Colonic mucosa (tissue), 4 donors: ENCODE measurements around the gene IFT74. TPM values are rescaled to one million over a fixed set of nuclear protein-coding genes. Genes with fewer than 3 reads are reported as not detected.

Source experiments
- DNase-seq: peaks from one replicate; pipeline ENCODE4 v3.0.0-alpha.2; 2020
- H3K27ac ChIP-seq: fragments of 200-600 bp; one replicate; pipeline ENCODE4 v1.8.0; 2021
- H3K27me3 ChIP-seq: fragments of 200-600 bp; one replicate; pipeline ENCODE4 v1.8.0; 2021
- H3K36me3 ChIP-seq: fragments of 200-600 bp; one replicate; pipeline ENCODE4 v1.8.0; 2021
- H3K4me1 ChIP-seq: fragments of 200-600 bp; one replicate; pipeline ENCODE4 v1.8.0; 2021; ENCODE audit warnings: mild to moderate bottlenecking
- H3K4me3 ChIP-seq: fragments of 200-600 bp; one replicate; pipeline ENCODE4 v1.8.0; 2021
- H3K9ac ChIP-seq, 2 donors: one replicate each; pipeline ENCODE4 v1.7.0; 2013; ENCODE audit warnings: control low read depth in 2 of 2, low read depth in 2 of 2, low read length in 2 of 2
- H3K9me3 ChIP-seq: fragments of 200-600 bp; one replicate; pipeline ENCODE4 v1.8.0; 2021
- CTCF ChIP-seq: fragments of 200-600 bp; IDR thresholded peaks from one replicate; pipeline ENCODE4 v1.8.0; 2022; ENCODE audit warnings: antibody characterized with exemption, mild to moderate bottlenecking
- intact Hi-C: fragments of 100-400 bp; cut with DNase I; formaldehyde crosslinking; loops from one replicate; pipeline ENCODE4 v1.14.1; 2022
- total RNA-seq, 2 donors: library from RNA; stranded (reverse); fragmentation: NEBNext Ultra II Directional in 1 of 2; extraction: Animal tissue kit (Norgen Biotek cat#: 25700) in 1 of 2; gene quantifications; one replicate each; pipeline ENCODE4 v1.2.1, GENCODE V29; 2021
- donor health status: healthy.
- donor health status: DM: no; HTN: no; CAD: no.
- donor health status: DM: no; HTN: no; CAD: no.

The IFT74 gene
- total RNA-seq, 2 donors from 2014 or later: 12.3 to 14.8 TPM

DNA sequence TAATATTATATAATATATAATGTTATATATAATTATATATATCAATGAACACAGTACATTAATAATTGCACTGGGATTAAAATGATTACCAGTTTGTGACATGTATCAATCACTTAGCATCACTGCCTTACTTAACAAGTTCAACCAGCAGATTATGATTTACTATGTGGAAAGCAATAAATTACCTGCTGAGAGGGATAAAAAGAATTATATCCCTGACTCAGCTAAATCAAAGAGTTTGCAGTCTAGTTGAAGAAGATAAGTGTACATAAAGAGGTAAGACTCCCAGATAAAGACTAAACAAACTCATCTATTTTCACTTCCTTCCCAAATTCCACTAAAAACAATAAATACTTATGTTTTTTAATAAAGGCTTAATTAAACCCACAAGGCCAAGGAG is 20.4 kb upstream of the IFT74 start:
- no peak for TF ChIP-seq CTCF
- no peak for DNase-seq
- Histone ChIP-seq H3K4me1 (no peaks in the 10 kb centered on the region), H3K9me3 (no peaks in the 10 kb centered on the region), H3K9ac (no peak overlapping the region), H3K27ac (no peak overlapping the region), H3K4me3 (no peak overlapping the region), H3K36me3 (no peaks in the 10 kb centered on the region), H3K27me3 (no peaks in the 10 kb centered on the region)
- intact Hi-C loops: no loop called here

- no peak for TF ChIP-seq CTCF
- Histone ChIP-seq H3K4me3 (no peak overlapping the region), H3K36me3 (no peaks in the 10 kb centered on the region), H3K9ac (no peak overlapping the region), H3K4me1 (no peaks in the 10 kb centered on the region), H3K9me3 (no peaks in the 10 kb centered on the region), H3K27me3 (no peaks in the 10 kb centered on the region), H3K27ac (no peak overlapping the region)
- intact Hi-C loops: no loop called here
- no peak for DNase-seq
These were observed 18.3 kb upstream of the IFT74 start for GRCh38 chr9:26937816-26938371.

GRCh38 chr9:26939955-26940711 is 16.1 kb upstream of the IFT74 start:
- intact Hi-C loops: no loop called here
- Histone ChIP-seq H3K4me3 (no peak overlapping the region), H3K4me1 (peaks cover under 1% of the 10 kb centered on the region), H3K9me3 (no peaks in the 10 kb centered on the region), H3K27me3 (no peaks in the 10 kb centered on the region), H3K27ac (no peak overlapping the region), H3K36me3 (no peaks in the 10 kb centered on the region), H3K9ac (no peak overlapping the region)
- no peak for DNase-seq
- TF ChIP-seq CTCF: no peak

- no peaks in the 10 kb centered on the region for H3K27me3 ChIP-seq
- intact Hi-C loops: no loop called here
- no peak overlapping the region for H3K27ac ChIP-seq
- no peak for DNase-seq
- H3K9me3 ChIP-seq: no peaks in the 10 kb centered on the region
- H3K36me3 ChIP-seq: no peaks in the 10 kb centered on the region
- H3K4me1 ChIP-seq: peaks cover 7% of the 10 kb centered on the region
- H3K9ac ChIP-seq: no peak overlapping the region
- TF ChIP-seq CTCF: no peak
- H3K4me3 ChIP-seq: no peak overlapping the region
These were observed 15.4 kb upstream of the IFT74 start for GRCh38 chr9:26940779-26941178.

DNA sequence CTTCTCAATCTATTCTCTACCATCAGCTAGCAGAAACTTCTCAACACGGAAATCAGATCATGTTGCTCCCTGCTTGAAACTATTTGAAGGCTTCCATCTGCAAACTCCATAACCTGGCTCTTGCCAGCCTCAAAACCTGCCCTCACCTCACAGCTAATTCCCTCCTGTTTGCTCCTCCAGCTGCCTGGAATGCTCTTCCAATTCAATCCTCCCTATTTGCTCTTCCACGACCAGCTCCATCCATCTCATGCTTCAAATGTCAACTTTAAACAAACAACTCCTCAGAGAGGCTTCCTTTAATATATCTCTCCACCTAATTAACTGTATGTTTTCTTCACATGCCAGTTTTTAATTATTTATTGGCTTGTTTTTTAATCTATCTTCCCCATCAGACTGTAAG is 10.6 kb upstream of the IFT74 start:
- no peaks in the 10 kb centered on the region for H3K27me3 ChIP-seq
- H3K27ac ChIP-seq: no peak overlapping the region
- TF ChIP-seq CTCF: no peak
- peaks cover 15% of the 10 kb centered on the region for H3K4me1 ChIP-seq
- no peaks in the 10 kb centered on the region for H3K9me3 ChIP-seq
- DNase-seq: no peak
- intact Hi-C loops: no loop called here
- no peaks in the 10 kb centered on the region for H3K36me3 ChIP-seq
- peak overlapping the region; percentile 90 for H3K4me3 ChIP-seq
- peak overlapping the region in 1 of 2 donors; percentile 99 for H3K9ac ChIP-seq
